Retinal pigment epithelial cell (primary cell): ENCODE results near the gene JCAD.

ENCODE experiments used
- DNase-seq: peaks from one replicate; pipeline ENCODE4 v3.0.0-alpha.2; 2010; ENCODE audit warnings: low read depth
- H3K4me3 ChIP-seq: 2 replicates; pipeline ENCODE4 v1.5.1; 2011; ENCODE audit warnings: mild to moderate bottlenecking, low read length, control low read depth, moderate library complexity
- TF ChIP-seq, protein P1 (sequence below): conservative IDR thresholded peaks from 2 replicates; pipeline ENCODE4 v1.5.1; 2011; ENCODE audit warnings: low read depth, low read length, control low read depth, inconsistent platforms

The JCAD gene

DNA sequence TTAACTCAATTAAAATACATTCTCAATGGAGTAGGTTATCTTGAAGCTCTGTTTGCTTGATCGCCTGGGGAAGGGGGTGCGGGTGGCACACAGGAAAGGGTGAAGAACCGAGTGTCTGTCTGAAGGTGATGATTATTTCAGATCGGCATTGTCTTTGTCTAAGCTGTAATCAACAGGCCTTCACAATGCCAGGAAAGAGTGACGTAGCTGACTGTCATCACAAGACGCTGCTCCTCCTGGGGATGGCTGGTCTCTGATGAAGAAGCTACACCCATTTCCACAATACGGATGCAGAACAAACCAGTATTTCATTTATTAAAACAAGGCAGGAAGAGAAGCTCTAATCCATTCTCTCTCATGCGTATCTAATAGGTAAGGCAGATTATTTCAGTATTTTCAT is 19.4 kb downstream of the JCAD start:
- no peak overlapping the region for H3K4me3 ChIP-seq
- no peak for DNase-seq
- TF ChIP-seq, protein P1, sequence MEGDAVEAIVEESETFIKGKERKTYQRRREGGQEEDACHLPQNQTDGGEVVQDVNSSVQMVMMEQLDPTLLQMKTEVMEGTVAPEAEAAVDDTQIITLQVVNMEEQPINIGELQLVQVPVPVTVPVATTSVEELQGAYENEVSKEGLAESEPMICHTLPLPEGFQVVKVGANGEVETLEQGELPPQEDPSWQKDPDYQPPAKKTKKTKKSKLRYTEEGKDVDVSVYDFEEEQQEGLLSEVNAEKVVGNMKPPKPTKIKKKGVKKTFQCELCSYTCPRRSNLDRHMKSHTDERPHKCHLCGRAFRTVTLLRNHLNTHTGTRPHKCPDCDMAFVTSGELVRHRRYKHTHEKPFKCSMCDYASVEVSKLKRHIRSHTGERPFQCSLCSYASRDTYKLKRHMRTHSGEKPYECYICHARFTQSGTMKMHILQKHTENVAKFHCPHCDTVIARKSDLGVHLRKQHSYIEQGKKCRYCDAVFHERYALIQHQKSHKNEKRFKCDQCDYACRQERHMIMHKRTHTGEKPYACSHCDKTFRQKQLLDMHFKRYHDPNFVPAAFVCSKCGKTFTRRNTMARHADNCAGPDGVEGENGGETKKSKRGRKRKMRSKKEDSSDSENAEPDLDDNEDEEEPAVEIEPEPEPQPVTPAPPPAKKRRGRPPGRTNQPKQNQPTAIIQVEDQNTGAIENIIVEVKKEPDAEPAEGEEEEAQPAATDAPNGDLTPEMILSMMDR = no peak

- TF ChIP-seq, protein P1 = no peak
- no peak for DNase-seq
- H3K4me3 ChIP-seq = no peak overlapping the region
Measured at GRCh38 chr10:30039567-30039966, 19.8 kb downstream of the JCAD start.

DNA sequence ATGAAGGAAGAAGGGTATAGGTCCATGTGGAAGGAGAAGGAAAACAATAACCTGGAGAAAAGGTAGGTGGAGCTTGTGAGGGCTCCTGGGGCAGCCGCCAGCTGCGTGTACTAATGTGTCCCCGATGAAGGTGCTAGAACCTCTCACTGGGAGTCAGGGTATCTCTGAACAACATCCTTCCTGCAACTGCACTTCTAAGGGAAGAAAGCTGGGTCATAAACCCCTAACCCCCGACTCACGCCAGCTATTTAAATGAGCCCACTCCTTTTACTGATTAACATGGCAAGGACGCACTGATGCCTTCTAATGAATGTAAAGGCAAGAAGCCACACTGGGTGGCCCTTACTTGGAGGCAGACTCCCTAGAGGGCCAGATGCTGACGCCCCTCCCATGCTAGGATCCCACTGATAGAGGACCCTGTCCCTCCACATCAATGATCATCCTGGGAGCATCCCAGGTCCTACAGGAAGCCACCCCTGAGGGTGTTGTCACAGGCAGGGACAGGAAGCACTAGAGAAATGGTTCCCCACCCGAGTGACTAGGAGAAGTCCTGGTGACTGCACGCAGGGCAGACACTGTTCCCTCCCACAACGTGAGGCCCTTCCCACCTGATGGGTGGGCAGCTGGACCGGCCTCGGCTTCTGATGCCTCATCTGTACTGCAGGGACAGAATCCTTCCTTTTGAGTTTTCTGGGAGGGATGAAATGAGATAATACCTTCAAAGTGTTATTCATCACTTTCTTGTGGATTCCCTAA is 20.4 kb downstream of the JCAD start:
- DNase-seq = no peak
- TF ChIP-seq, protein P1 = no peak
- H3K4me3 ChIP-seq = no peak overlapping the region

- DNase-seq = no peak
- TF ChIP-seq, protein P1 = no peak
- no peak overlapping the region for H3K4me3 ChIP-seq
Measured at GRCh38 chr10:30037620-30038336, 21.6 kb downstream of the JCAD start.

DNA sequence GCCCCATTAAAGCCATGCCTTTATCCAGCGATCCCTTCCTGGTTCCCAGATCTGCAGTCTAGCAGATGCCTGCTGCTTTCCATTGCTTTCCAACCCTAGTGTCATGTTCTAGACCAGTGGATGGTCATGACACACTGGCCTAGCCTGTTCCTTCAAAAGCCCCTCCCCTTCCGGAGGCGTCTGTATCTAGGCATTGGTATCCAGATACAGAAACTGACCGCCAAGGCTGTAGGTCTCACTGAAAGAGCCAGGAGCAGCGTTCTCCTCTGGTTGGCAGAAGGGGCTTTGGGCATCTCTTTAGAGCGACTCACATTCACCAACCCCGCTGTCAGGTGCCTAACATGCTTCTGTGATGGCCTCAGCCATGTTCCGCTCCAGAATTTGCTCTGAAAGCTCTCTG is 22.6 kb downstream of the JCAD start:
- TF ChIP-seq, protein P1 = no peak
- H3K4me3 ChIP-seq = no peak overlapping the region
- no peak for DNase-seq

- no peak overlapping the region for H3K4me3 ChIP-seq
- TF ChIP-seq, protein P1 = no peak
- DNase-seq = no peak
Measured at GRCh38 chr10:30036341-30036740, 23.0 kb downstream of the JCAD start.
